CD1c-positive myeloid dendritic cell (primary cell): Measurements from ENCODE around the gene EN2.
A peak's percentile ranks its signal among the peaks of the same experiment; 100 is the strongest.

Source experiments
- DNase-seq: peaks from one replicate; pipeline ENCODE4 v3.0.0-alpha.2; 2016; ENCODE audit errors: extremely low spot score

EN2 gene

DNA sequence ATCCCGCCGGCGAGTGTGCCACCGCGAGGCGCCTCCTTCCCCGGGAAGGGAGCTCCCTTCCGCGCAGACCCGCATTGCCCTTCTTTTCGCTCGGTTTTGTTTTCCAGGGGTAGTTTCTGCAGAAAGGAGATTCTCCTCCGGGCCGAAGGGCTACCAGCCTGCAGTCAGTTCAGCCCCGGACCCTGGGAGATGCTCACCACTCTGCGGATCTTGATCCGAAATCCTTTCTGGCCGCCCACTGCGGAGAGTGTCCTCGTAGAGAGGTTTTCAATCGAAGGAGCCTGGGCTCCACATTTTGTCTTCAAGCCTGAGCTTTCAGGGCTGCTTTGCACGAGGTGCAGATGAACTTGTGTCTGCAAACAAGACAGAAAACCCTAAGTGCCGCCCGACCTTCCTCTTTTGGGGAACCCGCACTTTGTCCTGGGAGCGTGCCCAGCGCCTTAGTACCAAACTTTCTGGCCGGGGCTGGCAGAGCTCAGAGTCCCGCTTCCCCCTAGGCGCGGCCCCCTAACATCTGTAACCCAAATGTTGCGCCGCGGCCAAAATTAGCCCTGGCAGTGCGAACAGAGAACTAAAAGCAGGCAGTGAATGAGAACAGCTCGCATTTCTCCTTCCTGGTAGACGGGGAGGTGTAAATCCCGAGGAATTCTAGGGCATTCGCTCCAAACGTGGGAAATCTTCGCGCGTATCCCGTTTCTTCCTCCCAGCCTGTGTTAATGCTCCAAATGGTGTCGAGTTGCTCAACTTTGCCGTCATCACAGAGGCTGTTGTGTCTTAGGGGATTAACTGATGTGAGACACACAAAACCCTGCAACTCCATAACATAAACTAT is 6.7 kb upstream of the EN2 start:
- DNase-seq: no peak

DNA sequence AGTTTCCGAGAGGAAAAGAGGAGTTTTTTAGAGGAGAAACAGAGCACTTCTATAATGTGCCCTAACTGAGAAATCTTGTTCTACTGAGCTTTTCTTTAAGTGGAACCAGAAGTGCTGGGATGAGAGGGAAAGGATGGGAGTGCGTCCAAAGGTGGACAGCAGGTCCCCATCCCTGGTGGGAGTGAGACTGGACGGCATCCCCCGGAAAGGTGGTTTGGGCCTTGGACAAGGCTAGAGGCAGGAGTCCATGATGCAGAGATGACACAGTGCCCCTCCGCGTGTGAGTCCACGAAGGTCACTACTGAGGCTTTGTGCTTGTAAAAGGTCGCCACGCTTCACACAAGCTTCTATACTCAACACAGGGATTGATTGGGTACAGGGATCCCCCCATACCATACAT is 6.1 kb upstream of the EN2 start:
- DNase-seq: no peak

DNA sequence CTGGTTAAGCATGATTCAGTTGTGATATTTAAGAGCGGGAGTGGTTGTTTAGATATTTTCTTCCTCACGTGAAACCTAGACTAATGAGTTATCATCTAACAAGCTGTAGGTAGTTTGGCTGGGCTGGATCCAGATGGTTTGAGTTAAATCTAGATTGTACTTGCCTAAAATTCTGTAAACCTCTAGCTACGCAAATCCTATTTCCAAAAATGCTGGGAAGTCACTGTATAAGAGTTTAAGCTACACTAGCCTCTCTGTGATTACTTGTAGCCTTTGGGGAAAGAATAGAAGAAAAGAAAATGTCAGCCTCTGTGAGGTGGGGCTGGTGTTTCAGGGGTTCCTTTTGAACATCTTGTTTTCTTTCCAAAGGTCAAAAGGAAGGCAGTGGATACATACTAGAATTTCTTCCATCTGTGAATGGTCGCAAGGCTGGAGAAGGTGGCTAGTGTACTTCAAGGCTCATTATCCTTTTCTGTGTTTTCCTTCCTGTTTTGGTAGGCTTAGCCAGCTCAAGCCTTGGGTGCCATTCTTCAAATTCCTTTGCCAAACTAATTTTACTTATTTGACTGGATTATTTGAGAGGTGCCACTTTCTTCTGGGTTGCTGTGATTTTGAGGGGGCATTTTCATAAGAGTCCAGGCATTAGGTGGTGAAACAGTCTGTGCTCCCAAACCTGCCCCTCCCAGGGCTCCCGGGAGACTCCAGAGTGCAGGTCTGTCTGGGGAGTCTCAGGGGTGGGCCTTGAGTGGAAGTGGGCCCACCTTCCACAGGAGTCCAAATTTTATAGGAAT is 5.2 kb upstream of the EN2 start:
- no peak for DNase-seq

DNA sequence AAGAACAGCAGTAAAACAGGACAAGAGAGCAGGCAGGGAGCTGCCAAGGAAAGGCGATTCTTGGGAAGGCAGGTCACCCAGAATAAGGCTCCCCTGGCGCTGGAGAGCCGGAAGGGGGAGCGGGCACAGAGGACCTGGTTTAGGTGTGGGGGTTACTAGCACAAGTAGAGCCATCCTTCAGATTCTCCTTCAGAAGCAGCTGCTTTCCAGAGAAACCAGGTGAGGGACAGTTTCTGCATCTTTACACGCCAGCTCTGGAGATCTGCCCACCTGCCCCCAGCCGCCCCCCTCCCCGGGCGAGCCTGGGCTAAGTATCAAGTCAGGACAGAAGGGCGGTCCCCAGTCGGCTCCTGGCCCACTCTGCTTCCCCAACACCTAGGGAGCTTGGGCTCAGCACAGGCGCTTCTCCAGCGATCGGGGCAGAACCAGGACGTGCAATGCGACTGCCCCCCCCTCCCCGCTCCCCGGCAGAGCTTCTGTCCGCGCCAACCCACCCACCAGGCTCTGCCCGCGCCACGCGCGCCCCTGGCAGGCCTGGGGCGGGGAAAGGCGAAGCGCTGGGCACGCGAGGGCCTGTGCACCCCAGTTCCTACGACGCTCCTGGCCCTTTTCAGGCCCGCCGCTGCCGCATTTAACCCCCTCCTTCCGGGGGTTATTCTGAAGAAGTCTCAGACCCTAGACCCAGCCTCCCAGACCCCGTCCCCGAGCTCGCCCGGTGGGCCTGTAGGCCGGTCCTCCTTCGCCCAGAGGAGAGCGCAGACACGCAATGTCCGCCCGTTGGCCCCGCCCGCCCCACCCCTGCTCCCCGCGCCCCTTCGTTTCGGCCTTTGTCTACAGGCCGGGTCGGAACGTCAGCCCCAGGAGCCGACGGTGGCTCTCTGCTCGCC is 4.4 kb upstream of the EN2 start:
- DNase-seq: no peak

DNA sequence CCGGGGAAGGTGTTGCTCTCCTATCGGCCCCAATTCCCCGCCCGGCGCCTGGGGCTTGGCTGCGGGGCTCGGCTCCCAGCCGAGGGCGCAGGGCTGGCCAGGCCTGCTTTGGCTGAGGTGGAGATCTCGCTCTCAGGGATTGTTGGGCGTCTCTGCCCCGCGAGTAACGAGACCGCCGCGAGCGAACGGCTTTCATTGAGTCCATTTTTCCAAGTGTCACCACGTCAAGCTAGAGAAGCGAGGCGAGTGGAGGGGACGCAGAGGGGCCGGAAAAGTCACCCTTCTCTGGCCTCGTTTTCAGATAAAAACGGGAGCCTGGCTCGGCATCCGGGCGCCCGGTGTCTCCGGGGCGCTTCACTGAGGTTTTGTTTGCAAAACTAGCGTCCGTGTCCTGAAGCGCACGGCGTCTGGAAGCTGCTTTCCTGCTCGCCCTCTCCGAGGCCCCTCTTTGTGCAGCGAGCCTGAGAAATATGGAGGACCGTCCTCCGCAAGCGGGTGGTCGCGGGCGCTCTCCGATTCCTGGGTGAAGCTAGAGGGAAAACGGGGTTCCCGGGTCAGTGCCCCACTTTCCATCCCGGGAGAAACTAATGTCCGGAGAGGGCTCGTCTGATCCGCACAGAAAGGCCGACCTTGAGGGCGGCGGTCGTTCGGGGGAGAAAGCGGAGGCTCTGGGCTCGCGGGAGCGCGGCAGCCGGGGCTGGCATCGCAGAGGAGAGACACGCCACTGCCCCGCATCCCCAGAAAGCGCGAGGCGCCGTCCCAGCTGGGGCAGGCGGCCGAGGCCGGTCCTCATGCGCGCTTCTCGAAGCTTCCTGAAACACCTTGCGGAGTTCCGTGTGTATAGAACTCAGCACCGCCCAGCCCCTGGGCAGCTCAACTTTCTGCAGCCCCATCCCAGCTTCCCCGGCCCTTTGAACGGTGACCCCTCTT is 3.5 kb upstream of the EN2 start:
- no peak for DNase-seq

DNA sequence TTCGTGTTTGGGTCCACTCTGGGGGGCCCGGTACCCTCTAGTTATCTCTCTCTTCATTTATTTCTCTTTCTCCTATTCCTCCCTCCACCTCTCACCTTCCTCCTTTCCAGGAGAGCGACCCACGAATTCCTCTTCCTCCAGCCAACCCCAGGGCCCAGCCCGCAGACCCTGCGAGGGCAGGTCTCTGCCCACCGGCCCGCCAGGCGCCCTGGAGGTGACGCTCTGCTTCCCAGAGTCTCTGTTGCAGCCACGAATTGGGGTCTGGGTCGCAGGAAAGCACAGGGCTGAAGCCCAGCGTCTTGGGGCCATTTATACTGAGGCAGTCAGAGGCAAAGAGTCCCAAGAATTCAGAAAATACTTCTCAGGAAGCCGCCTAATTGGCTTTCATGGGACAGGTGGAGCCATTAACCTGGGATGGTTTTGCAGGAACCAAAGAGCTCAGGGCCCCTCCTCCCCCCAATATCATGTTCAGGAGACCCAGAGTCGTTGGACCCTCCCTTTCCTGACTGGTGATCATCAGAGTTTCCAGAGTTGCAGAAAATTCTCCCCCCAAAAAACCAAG is 2.7 kb upstream of the EN2 start:
- DNase-seq: no peak

DNA sequence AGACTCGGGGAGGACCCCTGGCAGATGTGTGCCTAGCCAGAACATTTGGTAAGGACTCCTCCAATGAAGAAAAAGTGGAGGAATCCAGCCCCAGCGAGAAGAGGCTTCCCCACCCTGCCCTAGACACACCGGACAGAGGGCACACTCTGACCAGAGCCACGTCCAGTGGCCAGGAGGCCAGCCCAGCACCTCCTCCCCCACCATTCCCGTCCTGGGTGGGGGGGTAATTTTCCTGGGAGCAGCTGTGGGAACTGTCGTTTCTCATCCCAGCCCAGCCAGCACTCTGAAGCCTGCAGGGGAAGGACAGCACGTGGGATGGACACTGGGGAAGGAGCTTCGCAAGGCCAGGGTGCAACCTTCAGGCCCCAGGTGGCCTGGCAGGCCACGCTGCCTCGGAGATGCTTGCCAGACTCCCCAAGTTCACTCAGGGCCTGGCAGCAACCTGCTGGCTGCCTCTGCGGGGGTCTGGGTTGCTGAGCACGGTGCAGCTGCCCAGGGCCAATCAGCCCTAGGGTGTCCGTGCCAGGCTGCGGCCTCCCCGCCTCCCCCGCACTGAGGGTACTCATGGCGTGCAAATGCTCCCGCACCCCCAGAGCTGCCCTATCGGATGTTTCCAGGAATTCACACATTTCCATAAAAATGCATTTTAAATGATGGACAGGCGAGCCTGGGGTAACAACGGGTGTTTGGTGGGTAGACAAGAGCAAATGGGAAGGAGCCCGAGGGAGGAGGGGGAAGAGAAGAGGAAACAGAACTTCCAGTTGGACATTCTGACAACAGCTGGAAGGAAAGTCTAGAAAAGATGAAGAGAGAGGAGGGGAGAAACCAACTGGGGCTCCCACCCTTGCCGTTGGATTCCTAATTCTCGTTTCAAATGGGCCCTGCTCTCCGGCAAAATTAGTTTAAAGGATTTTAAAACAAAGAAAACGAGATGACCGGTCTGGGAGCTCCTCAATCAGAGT is 1.9 kb upstream of the EN2 start:
- no peak for DNase-seq

DNA sequence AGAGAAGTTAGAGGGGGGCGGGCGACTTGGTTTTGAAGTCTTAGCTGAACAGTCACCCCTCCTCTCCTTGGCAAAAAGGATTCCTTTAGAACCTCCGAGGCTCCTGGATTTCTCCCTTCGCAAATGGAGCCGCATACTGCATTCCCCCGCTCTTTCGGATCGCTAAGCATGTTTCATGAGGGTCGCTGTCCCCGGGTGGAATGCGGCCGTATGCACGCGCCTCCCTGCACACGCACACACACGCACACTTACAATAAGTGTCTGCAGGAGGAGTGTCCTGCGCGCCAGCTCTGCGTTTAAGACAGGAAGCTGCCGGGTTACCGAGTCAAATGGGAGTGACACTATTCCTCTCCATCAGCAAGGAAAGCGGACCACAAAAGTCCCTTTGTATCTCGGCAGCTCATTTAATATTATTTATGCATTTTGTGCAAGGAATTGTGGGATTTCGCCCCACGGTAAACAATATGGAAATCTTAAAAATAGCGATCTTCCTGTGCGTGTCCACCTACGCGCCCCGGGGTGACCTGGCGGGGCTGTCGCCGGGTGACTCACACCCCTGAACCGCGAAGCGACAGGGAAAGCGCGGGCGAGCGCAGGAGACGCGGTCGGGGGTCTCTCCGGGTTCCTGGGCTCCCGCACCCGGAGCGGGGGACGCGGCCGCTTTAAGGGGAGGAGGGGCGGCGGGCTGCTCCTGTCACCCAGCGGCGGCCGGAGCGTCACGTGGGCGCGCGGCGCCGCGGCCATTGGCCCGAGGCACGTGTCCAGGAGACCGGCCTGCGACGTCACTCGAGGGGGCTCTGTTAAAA is 988 bp upstream of the EN2 start:
- DNase-seq: peak; percentile 27

DNA sequence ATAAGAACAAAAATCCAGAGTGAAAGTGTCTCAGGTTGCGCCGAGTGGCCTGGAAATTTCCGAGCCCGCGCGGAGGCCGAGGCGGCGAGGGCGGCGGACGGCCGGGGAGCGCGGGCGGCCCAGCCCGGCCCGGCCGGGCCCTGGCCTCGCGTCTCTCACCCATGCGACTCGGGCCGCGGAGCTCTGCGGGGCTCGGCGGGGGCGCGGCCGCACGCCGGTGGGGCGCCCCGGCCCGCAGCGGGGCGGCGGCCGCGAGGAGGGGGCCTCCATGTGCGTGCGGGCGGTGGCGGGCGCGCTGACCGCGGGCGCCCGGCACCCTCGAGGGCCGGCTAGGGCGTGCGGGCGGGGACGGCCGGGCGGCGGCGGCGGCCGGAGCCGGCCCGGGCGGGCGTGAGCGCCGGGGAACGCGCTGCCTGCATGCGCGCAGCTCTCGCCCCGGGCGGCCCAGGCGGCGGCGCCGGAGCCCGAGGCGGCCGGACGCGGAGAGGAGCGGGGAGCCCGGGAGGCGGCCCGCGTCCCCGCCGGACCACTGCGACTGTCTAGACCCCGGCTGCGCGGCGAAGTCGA is 302 bp upstream of the EN2 start:
- DNase-seq: no peak

DNA sequence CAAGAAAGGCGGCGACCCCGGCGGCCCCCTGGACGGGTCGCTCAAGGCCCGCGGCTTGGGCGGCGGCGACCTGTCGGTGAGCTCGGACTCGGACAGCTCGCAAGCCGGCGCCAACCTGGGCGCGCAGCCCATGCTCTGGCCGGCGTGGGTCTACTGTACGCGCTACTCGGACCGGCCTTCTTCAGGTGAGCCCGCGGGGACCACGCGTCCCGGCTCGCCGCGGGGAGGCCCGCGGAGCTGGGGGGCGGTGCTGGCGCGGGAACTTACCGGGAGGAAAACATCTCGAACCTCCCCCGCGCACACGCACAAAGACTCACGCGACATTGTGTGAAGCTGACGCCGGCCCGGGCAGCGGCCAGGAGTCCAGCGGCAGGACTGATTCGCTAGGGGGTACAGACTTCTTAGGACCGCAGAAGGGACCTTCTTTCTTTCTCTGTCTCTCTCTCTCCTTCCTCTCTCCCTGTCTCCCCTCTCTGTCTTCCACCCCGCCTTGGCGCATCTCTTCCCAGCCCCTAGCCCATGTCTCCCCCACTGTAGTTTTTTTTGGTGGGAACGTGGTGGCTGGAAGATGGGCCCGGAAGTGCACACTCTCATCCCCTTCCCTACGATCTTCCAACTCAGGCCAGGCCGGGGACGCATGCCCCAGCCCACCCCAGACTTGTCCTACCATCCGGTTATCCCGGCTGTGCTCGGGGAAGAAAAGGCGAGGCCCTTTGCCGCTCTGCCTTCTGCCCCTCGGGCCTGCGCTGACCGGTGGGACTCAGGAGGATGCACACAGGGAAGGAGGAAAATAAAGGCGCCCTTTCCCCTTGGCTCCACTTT is 1.2 kb downstream of the EN2 start:
- no peak for DNase-seq

DNA sequence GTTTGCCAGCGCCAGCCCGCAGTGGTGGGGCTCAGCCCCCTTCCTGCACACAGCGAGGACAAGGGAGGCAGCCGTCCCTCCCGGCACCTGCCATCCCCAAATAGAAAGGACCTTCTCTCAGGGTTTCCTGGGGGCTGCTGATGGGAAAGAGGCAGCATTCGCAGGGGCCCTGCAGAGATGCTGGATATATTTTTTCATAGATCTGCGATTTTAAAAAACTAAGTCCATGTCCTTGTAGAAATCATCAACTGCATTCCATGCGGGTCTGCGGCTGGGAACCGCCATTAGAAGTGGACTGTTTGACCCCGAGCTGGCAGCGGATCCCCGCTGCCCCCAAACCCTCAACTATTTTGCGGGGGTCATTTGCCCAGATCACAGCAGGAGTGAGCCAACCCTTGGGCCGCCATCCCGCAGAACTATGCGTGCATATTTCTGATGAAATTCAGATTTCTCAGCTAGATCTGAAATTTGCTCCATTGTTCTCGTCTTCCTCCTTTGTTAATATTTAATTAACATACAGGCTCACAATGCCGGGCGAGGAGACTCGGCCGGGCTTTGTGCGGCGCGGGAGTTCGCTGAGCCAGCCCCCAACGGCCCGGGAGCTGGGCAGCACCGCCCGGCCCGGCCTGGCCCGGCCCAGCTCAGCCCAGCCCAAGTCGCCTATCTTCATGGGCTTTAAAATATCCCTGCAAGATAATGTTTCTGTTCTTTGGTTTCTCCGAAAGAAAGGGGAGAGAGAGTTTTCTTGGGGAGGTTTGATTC is 2.0 kb downstream of the EN2 start:
- DNase-seq: no peak

DNA sequence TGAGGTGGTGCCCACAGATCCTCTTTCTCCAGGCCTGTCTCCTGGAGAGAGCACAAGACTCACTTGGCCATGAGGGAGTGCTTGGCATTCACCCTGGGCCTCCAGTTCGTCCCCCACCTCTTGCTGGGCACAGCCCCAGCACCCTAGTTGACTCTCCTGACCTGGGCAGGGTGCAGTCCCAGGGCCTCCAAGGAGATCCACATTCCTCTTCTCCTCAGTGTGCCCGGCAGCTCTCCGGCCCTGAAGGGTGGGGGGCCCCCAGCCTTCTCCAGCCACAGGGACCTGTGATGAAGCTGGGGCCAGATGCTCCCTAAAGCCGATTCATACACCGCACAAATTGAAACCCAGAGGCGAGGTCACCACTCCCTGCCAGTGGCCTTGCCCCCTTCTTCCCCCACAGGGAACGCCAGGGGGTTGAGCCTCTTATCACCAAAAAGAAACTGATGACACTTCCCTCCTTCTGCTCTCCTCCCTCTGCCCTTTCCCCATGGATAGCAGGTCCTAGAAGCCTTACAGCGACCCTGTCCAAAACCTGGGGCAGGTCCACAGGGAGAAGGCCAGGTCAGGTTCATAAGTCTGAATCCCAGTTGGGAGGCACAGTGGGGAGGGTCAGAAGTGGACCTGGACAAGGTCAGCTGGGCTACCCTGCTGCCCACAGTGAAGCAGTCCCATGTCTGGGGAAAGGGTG is 3.1 kb downstream of the EN2 start:
- no peak for DNase-seq

DNA sequence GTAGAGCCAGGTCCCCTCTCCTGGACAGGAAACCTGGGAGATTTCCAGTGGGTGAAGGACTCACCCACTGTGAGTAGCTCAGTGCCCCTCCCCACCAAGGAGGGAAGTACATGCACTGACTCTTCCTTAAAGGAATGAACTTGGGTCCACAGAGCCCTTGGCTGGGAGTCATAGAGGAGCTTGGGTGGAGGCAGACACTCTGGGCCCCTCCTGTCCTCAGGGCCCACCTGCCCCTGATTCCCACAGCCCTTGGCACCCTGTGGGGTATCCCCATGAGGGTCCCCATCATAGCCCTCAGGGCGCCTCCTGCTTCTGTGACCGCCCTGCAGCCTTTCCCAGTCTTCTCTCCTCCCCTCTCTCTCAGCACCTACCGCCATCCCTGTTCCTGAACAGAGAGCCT is 3.7 kb downstream of the EN2 start:
- DNase-seq: no peak

DNA sequence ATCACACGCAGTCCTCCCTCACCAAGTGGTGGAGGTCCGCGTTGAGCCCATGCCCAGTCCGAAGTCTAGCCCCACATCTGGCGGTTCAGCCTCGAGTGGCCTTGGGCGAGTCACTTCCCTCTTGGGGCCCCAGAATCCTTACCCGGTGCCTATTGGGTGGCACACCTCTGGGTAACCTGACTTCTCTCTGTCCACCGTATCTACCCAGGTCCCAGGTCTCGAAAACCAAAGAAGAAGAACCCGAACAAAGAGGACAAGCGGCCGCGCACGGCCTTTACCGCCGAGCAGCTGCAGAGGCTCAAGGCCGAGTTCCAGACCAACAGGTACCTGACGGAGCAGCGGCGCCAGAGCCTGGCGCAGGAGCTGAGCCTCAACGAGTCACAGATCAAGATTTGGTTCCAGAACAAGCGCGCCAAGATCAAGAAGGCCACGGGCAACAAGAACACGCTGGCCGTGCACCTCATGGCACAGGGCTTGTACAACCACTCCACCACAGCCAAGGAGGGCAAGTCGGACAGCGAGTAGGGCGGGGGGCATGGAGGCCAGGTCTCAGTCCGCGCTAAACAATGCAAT is 4.3 kb downstream of the EN2 start:
- no peak for DNase-seq

DNA sequence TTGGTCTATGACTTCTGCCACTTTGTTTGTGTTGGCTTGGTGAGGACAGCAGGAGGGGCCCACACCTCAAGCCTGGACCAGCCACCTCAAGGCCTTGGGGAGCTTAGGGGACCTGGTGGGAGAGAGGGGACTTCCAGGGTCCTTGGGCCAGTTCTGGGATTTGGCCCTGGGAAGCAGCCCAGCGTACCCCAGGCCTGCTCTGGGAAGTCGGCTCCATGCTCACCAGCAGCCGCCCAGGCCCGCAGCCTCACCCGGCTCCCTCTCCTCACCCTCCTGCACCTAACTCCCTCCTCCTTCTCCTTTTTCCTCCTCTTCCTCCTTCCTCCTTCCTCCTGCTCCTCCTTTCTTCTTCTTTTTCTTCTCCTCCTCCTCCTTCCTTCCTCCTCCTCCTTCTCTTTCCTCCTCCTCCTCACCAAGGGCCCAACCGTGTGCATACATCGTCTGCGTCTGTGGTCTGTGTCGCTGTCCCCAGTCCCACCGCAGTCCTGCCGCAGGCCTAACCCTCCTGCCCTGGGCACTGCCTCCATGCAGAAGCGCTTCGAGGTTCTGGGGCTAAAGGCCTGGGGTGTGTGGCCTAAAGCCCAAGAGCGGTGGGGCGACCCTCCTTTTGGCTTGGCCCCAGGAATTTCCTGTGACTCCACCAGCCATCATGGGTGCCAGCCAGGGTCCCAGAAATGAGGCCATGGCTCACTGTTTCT is 5.3 kb downstream of the EN2 start:
- DNase-seq: no peak
